ENCODE results near the gene NELFB. TPM values are rescaled to one million over a fixed set of nuclear protein-coding genes. Genes with fewer than 3 reads are reported as not detected.

The NELFB gene
- total and polyA plus RNA-seq, 2 of the 4 experiments (the other 2 are of a cell fraction): 36.9 to 66.0 TPM

DNA sequence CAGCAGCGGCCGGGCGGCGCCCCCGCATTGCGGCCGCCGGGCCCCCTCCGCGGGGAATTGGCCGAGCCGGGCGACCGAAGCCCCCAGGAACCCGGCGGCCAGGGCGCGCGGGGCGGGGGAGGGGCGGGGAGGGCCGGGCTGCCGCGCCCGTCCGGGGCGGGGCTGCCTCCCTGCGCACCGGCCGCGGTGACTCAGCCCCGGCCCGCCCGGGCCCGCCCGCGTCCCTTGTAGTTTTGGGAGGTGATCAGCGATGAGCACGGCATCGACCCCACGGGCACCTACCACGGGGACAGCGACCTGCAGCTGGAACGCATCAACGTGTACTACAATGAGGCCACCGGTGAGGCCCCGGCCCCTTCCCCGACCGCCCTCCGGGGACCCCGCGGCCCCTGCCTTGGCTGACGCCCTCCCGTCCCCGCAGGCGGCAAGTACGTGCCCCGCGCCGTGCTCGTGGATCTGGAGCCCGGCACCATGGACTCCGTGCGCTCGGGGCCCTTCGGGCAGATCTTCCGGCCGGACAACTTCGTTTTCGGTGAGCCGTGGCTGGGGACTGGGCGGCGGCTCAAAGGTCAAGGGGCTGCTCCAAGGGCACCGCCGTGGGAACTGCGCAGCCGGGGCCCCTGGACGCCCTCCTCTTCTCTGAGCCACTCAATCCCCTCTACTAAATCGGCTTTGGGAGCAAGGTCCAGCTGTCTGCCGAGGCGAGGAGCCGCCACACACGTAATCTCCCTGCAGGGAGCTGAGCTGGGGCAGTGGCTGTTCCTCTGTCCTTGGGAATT, 13.4 kb upstream of the NELFB start:
- Histone ChIP-seq H2BK120ac (ENCODE audit: low read depth, low read length) (no peak overlapping the region), H3K18ac (ENCODE audit: low read depth, low read length) (no peak overlapping the region), H3K9me3 (ENCODE audit: control insufficient read depth, insufficient read depth, low read length) (no peaks in the 10 kb centered on the region), H3K4ac (ENCODE audit: low read depth, low read length) (peak overlapping the region; percentile 87), H3K79me1 (ENCODE audit: low read depth in 1 of 2, low read length in 2 of 2) (peaks cover 12 to 53% of the 10 kb centered on the region in 2 experiments; a peak in 3 of 4 replicates), H3K4me3 (ENCODE audit: insufficient read depth, low read depth, low read length) (peak overlapping the region; percentile 50), H3K9ac (ENCODE audit: low read depth, low read length) (peak overlapping the region; percentile 90), H3K27me3 (ENCODE audit: control insufficient read depth, insufficient read depth, low read length) (no peaks in the 10 kb centered on the region), H3K9me1 (ENCODE audit: insufficient read depth, low read length) (peaks cover 4% of the 10 kb centered on the region), H4K91ac (ENCODE audit: insufficient read depth, low read depth, low read length) (peak overlapping the region; percentile 33; the same call in 1 of the 2 replicates), H2BK15ac (ENCODE audit: low read depth, low read length) (no peak overlapping the region), H3K27ac (ENCODE audit: insufficient read depth, low read length) (peak overlapping the region; percentile 77), H3K36me3 (ENCODE audit: control insufficient read depth, insufficient read depth, low read length) (peaks cover 19% of the 10 kb centered on the region), H4K8ac (ENCODE audit: low read depth in 2 of 2, low read length in 2 of 2) (no peak overlapping the region; a peak in 1 of 4 replicates), H2AFZ (replicated peaks; ENCODE audit: low read length, poor library complexity) (peak overlapping the region; percentile 23), H4K5ac (ENCODE audit: low read depth, low read length) (no peak overlapping the region), H2BK20ac (ENCODE audit: low read depth, low read length) (no peak overlapping the region), H2AK9ac (replicated peaks; ENCODE audit: low read depth, low read length, poor library complexity) (peak overlapping the region; percentile 97), H3K56ac (ENCODE audit: extremely low read depth, insufficient read depth, low read length) (peak overlapping the region; percentile 59; the same call in 1 of the 2 replicates), H3K23ac (ENCODE audit: low read depth, low read length) (peak overlapping the region; percentile 14), H3K4me1 (ENCODE audit: control insufficient read depth, insufficient read depth, low read length) (peaks cover 8% of the 10 kb centered on the region; the same call in 1 of the 2 replicates), H4K20me1 (ENCODE audit: insufficient read depth, low read length) (peaks cover 37% of the 10 kb centered on the region), H3K4me2 (ENCODE audit: low read depth, low read length) (peak overlapping the region; percentile 94), H2AK5ac (ENCODE audit: low read depth, low read length) (peak overlapping the region; percentile 94), H2BK5ac (ENCODE audit: low read depth, low read length, poor library complexity, severe bottlenecking) (peak overlapping the region; percentile 49), H3K14ac (replicated peaks; ENCODE audit: low read depth, low read length) (peak overlapping the region; percentile 91)
- DNase-seq (peak; percentile 32), ATAC-seq (ENCODE audit: low read depth) (peak; percentile 33)
- no TSS peak for BruUV-seq (replicated peaks)
- WGBS, 2 experiments (ENCODE audit: extremely low coverage in 2 of 2, insufficient read length in 1 of 2): 0% methylated on average over 47 of the region's 83 CpGs; no CpG with 5 or more reads in 1 of the 2 experiments
- ChIA-PET CTCF (no interaction called here), POLR2A (ENCODE audit: unreplicated experiment) (no interaction called here)
- intact Hi-C loops (cut with micrococcal nuclease): no loop called here
- TF ChIP-seq CHD1 (IDR thresholded peaks at IDR 0.05; ENCODE audit: low read depth, low read length): peak; percentile 60; the same call in 1 of the 2 replicates
- TF ChIP-seq, protein P1, sequence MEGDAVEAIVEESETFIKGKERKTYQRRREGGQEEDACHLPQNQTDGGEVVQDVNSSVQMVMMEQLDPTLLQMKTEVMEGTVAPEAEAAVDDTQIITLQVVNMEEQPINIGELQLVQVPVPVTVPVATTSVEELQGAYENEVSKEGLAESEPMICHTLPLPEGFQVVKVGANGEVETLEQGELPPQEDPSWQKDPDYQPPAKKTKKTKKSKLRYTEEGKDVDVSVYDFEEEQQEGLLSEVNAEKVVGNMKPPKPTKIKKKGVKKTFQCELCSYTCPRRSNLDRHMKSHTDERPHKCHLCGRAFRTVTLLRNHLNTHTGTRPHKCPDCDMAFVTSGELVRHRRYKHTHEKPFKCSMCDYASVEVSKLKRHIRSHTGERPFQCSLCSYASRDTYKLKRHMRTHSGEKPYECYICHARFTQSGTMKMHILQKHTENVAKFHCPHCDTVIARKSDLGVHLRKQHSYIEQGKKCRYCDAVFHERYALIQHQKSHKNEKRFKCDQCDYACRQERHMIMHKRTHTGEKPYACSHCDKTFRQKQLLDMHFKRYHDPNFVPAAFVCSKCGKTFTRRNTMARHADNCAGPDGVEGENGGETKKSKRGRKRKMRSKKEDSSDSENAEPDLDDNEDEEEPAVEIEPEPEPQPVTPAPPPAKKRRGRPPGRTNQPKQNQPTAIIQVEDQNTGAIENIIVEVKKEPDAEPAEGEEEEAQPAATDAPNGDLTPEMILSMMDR (conservative IDR thresholded peaks at IDR 0.05; ENCODE audit: low read depth, low read length): no peak
- dilution Hi-C loops (cut with HindIII; ENCODE audit: low sequenced_read_pairs, unreplicated experiment): no loop called here
- in situ Hi-C loops (cut with MboI; ENCODE audit: low sequenced_read_pairs): no loop called here

Measured in IMR-90 (cell line).